ENCODE measurements around the gene TMEM258.

TMEM258 gene

DNA sequence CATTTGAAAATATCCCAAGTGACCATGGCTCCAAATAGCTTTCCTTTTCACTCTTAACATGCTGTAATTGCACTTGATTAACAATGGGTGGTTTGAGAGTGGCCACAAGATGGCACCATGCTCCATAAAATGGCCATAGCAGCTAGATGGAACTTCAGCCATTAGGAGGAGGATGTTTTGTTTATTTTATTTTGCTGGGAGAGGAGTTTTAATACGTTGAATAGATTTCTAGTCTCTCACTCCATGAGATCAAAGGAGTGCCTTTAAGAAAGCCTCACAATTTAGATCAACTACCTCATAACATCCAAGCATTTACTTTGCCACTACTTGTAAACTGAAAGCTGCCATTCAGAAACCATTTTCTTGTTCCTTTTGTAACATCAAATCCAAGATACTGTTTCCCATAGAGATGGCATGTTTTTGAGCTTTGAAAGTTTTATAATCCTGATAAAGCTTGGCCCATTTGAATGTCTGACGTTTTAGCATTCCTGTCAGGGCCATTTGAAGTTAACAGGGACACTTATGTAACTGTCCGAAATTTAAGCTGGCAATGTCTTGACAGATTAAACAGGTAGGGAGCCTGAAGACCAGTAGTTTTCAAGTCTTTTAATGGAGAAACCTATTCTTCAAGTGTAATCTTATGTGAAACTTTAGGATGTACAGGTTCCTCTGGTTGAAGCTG is 5.0 kb upstream of the TMEM258 start:
- DNase-seq, result peak in 50 of 58 donors; percentile 4 to 87 (median 56)

DNA sequence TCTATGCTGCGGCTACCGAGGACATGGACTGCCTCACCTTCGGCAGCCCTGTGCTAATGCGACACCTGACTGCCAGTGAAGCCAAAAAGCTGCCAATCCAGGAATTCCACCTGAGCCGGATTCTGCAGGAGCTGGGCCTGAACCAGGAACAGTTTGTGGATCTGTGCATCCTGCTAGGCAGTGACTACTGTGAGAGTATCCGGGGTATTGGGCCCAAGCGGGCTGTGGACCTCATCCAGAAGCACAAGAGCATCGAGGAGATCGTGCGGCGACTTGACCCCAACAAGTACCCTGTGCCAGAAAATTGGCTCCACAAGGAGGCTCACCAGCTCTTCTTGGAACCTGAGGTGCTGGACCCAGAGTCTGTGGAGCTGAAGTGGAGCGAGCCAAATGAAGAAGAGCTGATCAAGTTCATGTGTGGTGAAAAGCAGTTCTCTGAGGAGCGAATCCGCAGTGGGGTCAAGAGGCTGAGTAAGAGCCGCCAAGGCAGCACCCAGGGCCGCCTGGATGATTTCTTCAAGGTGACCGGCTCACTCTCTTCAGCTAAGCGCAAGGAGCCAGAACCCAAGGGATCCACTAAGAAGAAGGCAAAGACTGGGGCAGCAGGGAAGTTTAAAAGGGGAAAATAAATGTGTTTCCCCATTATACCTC is 3.6 kb upstream of the TMEM258 start:
- no peak for DNase-seq

DNA sequence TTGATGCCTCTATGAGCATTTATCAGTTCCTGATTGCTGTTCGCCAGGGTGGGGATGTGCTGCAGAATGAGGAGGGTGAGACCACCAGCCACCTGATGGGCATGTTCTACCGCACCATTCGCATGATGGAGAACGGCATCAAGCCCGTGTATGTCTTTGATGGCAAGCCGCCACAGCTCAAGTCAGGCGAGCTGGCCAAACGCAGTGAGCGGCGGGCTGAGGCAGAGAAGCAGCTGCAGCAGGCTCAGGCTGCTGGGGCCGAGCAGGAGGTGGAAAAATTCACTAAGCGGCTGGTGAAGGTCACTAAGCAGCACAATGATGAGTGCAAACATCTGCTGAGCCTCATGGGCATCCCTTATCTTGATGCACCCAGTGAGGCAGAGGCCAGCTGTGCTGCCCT is 3.1 kb upstream of the TMEM258 start:
- no peak for DNase-seq

DNA sequence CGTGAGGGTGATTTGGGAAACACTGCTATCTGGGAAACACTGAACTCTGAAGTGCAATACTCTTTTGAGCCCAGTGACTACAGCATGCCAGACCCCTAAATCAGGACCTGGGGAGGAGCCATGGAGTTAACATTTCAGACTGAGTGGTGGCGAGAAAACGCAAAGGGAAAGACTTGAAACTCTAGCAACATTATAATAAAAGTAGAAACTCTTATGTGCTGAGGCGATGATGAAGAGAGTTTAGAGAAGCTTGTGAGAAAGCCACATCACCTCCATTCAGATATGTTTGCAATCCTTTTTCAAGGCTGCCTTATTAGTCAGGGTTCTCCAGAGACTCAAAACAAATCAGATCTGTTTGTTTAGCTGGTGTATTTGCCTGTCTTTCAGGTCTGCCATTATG is 2.2 kb upstream of the TMEM258 start:
- no peak for DNase-seq

DNA sequence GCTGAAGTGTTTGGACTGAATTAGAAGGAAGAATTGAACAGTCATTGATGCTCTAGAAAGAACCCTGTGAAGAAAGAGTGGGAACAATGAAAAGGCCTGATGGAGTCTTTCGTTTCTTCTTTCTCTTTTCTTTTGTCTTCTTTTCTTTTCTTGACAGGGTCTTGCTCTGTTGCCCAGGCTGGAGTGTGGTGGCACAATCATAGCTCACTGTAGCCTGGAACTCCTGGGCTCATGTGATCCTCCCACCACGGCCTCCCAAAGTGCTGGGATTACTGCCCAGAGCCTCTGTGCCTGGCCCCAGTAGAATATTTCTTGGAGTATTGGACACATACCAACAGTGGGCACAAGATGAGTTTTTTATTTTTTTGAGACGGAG is 1.4 kb upstream of the TMEM258 start:
- DNase-seq, result no peak

DNA sequence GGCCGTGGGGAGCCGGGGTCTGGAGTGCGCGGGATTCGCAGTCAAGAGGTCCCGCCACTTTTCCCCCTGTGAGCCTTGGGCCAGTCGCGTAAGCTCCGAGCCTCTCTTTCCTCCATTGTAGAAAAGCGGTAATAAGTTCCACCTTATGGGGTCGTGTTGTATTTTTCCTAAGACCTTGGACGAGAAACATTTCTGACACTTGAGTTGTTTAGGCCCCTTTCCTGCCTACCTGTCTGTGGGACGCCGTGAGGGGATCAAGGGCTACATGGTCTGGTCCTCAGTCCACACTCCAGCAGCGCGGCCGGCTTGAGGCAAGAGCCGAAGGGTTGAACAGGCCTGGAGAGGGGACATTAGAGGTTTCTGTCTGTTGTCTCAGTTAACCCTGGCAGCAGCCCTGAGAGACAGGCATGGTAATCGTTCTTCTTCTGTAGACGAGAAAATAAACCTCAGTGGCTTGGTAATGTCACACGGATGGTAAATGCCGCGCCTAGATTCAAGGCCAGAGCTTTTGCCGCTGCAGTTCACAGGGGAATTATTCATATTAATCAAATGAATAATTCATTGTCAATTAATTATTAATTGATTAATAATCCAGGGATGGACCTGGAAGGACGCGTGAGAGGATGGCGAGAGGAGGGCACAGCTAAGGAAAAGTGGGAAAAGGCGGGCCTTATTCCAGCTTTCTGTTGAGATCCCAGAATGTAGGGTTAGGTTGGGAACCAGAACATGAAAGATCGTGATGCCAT is 857 bp upstream of the TMEM258 start:
- no peak for DNase-seq

DNA sequence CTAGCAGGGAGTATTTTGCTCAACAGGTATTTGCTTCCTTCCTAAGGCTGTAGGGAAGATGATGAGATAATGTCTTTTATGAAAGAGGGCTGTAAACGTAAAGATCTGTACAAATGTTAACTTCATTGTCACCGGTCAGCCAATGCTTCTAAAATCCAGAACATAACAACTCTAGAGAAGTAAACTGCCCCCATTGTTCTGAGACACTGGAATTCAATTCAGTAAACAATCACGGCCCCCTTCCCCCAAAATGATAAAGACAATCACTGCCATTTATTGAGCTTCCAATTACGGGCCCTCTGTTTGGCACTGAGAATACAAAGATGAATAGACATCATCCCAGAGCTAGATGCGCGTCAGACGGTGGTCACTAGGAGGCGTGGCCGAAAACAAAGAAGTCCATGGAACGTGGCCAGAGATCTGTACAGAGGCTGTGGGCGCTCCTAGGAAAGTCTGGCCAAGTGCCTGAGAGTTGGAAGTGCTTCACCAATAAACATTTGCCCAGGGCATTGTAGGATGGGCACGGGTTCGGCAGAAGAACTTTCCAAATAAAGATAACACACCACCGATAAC is 576 bp downstream of the TMEM258 start:
- peak in 54 of 58 donors; percentile 41 to 92 (median 76) for DNase-seq

DNA sequence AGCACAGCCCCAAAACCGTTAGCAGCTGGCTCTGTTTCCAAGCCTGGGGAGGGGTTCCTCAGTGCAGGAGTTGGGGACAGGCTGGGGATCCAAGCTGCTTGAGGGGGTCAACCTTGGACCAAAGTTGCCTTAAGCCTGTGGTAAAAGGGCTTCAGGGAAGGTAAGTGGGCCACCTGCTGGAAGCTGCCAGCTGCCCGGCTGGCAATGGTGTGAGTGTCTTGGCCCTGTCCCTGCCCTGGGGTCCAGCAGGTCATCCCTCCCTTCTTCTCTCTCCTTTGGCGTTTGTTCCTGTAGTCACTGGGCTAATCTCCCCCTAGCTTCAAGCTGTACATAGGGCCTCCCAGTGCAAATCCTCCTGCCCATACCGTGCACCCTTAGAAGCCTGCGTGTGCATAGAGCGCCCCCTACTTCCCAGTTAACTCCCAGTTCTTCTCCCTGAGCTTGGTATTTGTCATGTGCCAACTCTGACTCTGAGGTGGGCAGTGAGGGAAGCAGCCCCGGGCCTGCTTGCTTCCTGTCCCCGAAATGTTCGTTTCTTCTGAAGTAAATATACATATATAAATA is 4.4 kb downstream of the TMEM258 start:
- DNase-seq, result peak in 40 of 58 donors; percentile 4 to 80 (median 36)

DNA sequence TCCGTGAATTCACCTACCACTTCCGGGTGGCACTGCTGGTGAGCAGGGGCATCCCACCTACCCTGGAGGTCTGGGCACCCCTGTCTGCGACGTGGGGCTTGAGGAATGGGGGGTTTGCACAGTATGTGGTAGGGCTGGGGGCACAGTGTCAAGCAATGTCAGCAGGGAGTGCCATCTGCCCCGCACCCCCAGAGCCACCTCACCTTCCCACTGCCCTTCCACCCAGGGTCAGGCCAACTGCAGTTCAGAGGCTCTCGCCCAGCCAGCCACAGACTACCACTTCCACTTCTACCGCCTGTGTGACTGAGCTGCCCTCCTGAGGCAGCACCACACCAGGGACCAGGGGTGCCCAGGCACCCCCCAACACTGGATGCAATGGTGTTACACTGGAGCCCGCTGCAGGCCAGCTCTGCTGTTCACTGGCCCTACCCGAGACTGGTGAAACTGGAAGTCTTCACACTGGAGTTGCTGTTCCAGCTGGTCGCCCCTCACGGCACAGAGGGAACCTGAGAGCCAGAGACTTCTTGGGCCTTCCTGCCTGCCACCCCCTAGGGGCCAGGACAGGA is 6.5 kb downstream of the TMEM258 start:
- DNase-seq, result no peak

DNA sequence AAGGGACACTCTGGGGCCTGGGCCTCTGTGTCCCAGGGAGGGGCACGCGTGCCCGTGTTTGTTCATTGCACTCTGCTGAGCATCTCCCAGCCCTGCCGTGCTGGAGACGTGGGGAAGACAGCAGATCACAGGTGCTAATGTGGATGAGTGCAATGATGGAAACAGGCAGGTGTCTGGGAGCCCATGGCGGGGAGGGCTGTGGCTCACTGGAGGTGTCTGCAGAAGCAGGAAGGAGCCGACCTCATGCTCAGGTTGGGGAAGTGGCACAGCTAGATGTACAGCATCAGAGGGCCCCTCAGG is 7.9 kb downstream of the TMEM258 start:
- DNase-seq, result no peak

DNA sequence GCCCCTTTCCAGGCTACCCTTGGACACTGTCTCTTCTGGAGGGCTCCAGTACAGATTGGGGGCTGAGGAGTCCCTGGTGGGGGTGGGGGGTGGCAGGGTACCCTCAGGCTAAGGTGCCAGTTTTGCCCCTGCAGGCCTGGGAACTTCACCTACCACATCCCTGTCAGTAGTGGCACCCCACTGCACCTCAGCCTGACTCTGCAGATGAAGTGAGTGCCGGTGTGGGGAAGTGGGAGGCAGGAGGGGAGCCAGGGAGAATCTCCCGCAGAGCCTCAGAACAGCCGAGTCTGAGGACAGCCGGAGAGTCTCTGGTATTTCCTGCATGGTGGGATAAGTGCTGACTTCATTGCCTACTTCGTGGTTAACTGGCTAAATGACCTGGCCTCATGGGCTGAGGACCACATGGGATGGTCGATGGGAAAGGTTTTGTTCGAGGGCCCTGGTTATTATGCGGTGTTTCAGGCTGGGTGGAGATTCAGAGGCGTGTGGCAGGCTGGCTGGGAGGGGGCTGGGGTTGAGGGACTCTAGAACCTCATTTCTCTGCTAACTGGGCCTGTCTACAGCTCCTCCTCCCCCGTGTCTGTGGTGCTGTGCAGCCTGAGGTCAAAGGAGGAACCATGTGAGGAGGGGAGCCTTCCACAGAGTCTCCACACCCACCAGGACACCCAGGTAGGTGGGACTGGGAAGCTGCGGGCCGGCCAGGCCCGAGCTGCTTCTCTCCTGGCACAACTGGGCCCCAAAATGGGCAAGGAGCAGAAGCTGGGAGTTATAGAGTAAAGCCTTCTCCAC is 8.5 kb downstream of the TMEM258 start:
- DNase-seq, result no peak

DNA sequence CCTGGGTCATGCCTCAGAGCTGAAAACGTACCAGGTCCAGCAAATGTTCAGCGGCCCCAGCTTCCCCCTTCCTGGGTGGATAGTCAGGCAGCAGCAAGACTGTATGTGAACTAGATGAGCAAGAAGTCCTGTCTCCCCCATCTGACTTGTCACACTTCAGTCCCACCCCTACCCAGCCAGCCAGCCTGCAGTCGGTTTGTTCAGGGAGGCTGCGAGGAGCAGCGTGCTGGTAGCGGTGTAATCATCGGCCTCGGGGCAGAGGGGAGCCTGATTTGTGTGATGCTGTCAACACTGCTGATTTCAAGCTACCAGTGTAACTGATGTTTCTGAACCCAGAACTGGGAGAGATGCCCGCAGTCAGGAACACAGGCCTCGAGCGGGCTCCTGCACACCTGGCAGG is 9.6 kb downstream of the TMEM258 start:
- no peak for DNase-seq

DNA sequence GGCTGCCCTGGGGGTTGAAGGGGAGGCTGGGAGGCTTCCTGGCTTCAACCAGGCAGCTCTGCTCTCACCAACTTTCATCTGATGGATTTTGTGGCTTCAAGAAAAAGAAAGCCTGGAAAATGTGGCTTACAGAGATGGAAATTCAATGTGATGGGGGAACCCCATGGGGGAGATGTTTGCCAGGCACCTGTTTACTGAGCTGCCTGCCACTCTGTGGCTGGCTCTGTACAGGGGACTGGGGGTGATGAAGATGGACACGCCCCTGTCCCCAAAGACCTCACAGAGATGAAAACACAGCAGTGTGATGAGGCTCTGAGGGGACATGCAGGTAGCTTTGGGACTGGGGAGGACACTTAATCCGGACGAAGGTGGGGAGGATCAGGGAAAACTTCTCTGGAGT is 10.1 kb downstream of the TMEM258 start:
- DNase-seq, result no peak

DNA sequence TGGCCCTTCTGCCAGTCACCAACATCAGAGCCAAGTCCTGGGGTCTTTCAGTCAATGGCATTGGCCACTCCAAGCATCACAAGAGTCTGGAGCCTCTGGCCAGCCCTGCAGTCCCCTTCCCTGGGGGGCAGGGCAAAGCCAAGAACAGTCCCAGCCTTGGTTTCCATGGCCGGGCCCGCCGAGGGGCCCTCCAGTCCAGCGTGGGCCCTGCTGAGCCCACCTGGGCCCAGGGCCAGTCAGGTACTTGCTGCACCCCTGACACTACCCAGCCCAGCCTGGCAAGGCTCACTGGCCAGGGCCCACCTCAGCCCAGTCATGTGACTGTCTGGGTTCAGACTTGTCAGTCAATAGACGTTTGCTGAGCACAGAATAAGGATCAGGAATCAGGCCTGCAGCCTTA is 10.8 kb downstream of the TMEM258 start:
- DNase-seq, result no peak

DNA sequence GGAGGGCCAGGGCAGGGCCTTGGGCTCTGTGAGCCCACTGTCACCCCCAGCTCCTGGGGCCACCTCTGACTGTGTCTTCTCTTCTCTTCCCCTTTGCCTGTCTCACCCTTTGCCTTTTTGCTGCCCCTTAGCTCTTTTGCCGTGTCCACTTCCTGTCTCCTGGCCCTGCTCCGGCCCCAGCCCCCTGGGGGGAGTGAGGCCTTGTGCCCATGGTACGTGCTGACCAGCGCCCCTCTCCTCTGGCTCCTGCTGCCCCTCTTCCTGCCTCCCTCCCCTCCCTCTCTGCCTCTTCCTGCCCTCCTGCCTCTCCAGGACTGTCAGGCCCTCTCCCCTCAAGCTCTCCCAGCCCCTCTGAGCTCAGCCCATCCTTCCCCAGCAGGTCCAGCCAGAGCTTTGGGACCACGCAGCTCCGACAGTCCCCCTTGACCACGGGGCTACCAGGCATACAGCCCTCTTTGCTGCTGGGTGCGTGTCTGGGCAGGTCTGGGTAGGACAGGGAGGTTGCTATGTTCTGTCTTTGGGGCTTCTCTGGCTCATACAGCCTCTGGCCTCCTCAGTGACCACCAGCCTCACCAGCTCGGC is 11.7 kb downstream of the TMEM258 start:
- no peak for DNase-seq

DNA sequence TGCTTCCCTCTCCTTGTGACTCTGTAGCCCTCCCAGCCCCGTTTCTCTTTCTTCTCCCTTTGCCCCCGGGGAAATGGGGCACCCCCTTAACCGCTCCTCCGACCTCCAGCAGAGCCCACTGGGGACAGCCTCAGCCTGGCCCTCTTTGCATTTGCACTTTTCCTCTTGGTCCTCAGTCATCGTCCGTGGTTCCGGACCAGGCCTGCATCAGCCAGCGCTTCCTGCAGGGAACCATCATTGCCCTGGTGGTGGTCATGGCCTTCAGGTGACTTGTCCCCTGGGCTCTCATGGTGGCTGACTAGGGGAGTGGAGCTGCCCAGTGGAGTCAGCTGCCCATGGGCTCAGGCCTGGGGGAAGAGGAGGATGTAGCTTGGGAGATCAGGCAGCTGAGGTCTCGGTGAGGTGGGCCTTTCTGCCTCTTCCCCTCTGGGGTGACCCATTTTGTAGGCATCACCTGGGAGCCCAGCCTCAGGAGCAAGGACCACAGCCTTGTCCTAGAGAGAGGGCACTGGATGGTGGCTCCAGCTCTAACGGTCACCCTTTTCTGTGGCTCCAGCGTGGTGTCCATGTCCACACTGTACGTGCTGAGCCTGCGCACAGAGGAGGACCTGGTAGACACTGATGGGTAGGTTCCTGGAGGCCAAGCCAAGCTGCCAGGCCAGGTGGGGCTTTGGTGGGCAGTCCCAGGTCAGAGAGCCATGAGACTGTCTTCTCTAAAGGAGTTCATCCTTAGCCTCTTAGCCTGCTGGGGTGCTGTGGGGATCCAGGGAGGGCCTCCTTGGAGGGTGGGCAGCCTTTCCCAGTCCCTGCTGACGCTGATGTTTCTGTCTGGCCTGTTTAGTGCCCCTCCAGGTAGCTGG is 12.5 kb downstream of the TMEM258 start:
- no peak for DNase-seq

DNA sequence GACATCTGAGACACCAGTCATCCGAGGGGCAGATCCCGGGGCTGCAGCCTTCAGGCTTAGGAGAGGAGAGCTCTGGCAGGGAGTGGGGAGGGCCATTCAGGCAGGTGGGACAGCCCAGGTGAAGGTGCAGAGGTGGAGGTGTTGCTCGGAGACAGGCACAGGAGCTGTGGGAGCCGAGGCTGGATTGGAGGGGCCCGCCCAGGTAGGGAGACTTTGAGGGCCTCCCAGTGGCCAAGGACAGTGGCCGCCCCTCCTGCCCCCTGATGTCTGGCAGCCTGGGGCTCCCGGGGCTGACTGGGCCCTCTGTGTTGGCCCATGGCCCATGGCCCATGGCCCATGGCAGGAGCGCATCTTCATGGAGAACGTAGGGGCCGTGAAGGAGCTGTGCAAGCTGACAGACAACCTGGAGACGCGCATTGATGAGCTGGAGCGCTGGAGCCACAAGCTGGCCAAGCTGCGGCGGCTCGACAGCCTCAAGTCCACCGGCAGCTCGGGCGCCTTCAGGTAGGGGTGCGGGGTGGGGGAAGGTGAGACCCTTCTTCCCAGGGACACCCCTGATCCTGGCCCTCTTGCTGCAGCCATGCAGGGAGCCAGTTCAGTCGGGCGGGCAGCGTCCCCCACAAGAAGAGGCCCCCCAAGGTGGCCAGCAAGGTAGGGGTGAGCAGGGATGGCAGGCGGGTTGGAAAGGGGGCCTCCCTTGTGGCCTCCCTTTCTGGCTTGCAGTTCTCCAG is 13.3 kb downstream of the TMEM258 start:
- no peak for DNase-seq

DNA sequence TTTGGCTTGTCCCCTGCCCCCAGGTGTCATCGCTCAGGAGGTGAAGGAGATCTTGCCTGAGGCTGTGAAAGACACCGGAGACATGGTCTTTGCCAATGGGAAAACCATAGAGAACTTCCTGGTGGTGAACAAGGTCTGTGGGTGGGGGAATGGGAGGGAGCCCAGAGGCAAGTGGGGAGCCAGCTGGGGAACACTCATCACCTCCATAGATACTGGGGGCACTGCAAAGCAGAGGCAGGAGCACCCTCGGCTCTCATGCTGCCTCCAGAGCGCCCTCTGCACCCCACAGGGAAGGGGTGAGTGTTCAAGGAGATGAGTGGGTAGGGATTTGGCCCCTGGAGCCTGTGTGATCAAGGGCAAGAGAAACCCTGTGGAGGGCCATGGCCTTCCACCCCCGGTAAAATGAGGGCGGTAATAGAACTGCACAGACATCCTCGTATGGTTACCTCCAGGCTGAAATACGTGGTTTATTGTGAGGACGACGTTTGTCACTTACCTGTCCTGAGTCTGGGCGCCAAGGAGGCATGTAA is 14.0 kb downstream of the TMEM258 start:
- no peak for DNase-seq
